HG03045 (cell line): ENCODE measurements around the gene BRD4.

Experiments
- ATAC-seq: cut with Tn5 transposase; IDR thresholded peaks from one replicate; pipeline ENCODE4 v1.9.1; 2021; ENCODE audit warnings: mild to moderate bottlenecking, moderate library complexity; ENCODE audit not compliant: unreplicated experiment

The BRD4 gene

GRCh38 chr19:15237759-15238638 lies 94.3 kb downstream of the BRD4 start:
- no peak for ATAC-seq

DNA sequence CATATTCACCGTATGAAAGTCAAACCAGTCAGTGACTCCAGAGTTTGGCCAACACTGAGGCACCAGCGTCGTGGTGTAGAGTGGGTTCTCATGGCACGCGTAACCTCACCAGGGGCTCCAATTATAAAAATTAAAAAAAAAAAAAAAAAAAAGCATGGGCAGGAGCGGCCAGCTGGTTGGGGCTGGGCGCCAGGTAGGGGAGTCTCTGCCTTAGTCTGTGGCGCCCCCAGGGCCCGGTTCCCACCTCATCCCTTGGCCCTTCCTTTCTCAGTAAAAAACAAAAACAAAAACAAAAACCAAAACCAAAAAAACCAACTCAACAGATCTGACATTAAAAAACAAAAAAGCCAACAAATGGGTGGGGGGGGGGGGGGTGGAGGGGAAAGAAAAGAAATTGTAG lies 95.5 kb downstream of the BRD4 start:
- ATAC-seq, result no peak

DNA sequence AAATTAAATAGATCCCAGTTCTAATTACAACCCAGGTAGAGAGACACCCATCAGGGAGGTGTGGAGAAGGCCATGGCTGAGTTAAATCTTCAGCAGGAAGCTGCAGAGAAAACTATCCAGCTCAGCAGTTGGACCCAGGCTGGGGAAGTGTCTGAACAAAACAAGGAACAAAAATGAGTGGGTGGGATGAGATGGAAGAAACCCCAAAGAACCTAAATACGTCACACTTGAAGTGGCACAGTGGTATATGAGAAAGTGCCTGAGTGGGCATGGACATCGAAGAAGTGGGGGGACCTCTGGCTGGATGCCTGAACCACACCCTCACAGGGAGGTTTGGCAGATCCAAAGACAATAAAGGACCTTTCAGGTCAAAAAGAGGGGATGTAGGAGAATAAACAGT lies 96.6 kb downstream of the BRD4 start:
- ATAC-seq, result no peak

DNA sequence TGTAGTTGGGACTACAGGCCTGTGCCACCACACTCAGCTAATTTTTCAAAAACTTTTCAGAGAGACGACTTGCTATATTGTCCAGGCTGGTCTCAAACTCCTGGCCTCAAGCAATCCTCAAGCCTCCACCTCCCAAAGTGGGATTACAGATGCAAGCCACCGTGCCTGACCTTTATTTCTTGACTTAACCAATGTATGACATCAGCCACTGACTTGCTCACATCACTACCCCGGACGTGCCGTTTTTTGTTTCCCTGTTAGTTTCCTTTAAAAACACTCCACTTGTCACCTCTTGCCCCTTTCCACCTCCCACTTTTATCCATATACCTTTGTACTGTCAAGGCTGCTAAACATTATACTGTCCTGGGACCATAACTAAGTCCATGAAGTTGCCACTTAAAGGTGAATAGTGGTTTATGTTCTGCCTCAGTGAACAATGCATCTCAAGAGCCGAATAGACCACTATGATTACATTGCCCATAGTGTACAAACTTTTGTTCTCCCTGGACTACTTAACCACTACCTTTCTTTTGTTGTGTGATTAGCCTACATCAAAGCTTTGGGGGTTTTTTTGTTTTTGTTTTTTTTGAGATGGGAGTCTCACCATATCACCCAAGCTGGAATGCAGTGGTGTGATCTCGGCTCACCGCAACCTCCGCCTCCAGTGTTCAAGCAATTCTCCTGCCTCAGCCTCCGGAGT lies 97.8 kb downstream of the BRD4 start:
- ATAC-seq, result no peak

- ATAC-seq, result no peak
Measured at GRCh38 chr19:15231271-15231670, 101.1 kb downstream of the BRD4 start.

GRCh38 chr19:15227261-15227660 lies 105.1 kb downstream of the BRD4 start:
- ATAC-seq, result no peak

DNA sequence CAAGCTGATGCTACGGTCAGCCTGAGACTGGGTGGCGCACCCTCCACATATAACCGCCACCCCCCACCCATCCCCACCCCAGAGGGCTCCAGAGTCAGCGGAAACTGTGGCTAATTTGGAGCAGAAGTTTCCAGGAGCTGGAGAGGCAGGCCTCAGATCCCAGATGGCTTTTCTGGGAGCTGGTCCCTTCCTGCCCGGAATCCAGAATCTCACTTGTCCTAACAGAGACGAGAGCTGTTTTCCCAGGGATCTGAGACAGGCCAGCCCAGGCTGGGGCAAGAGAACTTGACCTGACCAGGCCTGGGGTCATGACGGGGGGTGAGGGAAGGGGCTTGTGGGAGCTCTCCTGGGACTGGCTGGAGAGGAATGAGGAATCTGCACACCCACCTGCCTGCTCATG lies 106.6 kb downstream of the BRD4 start:
- ATAC-seq, result no peak

DNA sequence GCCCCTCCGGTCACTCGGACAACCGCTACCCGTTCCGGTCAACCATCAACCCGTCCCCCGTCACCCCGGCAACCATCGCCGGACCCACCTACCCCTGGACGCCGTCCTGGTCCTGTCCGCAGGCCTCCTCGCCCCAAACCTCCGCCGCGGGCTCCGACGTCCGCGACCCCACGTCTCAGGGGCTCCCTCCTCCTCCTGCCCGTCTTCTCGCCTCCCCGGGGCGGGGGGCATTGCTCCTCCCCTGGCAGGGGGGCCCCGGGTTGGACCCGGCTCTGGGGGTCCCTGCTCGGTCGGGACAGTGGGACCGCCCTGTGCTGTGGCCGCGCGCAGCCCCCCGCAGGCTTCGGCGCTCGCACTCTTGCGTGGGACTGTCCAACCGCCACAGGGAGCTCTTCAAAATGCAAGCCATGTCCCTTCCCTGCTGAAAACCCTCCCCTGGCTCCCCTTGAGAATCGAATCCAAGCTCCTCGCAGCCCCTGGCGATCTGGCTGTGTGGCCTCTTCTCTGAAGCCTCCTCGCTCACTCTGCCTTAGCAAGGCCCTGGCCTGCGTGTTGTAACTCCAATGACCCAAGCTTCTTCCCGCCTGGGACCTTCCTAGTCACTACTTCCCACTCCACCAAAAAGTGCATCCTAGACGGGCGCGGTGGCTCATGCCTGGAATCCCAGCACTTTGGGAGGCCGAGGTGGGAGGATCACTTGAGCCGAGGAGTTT lies 108.5 kb downstream of the BRD4 start:
- ATAC-seq, result no peak

GRCh38 chr19:15222738-15223648 lies 109.3 kb downstream of the BRD4 start:
- ATAC-seq, result peak; percentile 83

DNA sequence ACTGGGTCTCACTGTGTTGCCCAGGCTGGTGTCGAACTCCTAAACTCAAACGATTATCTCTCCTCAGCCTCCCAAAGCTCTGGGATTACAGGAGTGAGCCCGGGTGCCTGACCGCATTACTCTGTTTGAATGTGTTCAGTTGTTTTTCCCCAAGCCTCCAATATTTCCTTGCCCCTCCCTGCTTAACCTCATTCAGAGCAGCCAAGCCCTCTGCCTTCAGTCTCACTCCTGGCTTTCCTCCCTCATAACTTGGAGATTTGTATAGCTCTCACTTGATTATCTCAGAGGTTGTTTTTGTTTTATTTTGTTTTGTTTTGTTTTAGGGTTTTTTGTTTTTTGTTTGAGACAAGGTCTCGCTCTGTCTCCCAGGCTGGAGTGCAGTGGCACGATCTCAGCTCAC lies 111.5 kb downstream of the BRD4 start:
- no peak for ATAC-seq

DNA sequence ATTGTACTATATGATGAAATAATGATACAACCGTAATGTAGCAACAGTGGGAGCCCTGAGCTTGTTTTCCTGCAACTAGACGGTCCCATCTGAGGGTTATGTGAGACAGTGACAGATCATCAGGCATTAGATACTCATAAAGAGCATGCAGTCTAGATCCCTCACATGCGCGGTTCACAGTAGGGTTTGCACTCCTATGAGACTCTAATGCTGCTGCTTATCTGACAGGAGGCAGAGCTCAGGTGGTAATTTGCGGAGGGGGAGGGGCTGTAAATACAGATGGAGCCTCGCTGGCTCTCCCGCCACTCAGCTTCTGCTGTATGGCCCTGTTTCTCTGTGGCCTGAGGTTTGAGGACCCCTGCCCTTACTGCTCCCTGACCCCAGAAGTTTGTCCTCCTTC lies 113.8 kb downstream of the BRD4 start:
- no peak for ATAC-seq

DNA sequence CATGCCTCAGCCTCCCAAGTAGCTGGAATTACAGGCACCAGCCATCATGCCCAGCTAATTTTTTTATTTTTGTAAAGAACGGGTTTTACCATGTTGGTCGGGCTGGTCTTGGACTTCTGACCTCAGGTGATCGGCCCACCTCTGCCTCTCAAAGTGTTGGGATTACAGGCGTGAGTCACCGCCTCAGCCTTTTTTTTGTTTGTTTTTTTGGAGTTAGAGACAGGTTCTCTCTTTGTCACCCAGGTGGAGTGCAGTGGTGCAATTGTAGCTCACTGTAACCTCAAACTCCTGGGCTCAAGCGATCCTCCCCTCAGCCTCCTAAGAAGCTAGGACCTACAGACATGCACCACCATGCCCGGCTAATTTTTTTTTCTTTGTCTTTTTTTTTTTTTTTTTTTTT lies 116.0 kb downstream of the BRD4 start:
- no peak for ATAC-seq

DNA sequence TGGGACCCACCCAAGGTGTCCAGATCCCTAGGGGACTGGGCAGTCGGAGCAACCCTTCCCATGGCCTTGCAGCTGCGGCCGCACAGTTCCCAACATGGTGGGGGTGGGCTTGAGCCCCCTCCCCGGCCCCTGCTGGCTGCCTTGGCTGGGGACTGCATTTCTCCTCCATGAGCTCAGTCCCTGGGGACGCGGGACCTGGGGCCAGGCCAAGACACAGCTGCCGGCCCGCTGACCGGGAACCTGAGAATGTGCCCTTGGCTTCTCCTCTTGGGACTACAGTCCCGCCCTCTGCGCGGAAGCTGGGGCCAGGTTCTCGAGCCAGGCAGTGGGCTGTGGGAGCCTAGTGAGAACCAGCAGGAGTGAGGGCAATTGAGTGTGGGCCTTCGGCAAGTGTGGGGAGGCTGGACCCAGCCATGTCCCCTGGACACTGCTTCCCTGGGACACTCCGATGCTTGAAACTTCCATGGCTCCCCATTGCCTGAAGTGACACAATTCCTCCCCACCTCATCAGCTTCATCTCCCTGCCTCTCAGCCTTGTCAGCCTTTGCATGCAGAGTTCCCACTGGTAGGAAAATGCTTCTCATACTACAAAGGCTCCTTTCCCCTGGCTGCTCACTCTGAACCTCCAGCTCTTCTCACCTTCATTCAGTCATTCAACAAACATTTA lies 118.5 kb downstream of the BRD4 start:
- no peak for ATAC-seq

GRCh38 chr19:15212711-15213110 lies 119.6 kb downstream of the BRD4 start:
- no peak for ATAC-seq

- no peak for ATAC-seq
Measured at GRCh38 chr19:15210323-15210781, 122.0 kb downstream of the BRD4 start.

DNA sequence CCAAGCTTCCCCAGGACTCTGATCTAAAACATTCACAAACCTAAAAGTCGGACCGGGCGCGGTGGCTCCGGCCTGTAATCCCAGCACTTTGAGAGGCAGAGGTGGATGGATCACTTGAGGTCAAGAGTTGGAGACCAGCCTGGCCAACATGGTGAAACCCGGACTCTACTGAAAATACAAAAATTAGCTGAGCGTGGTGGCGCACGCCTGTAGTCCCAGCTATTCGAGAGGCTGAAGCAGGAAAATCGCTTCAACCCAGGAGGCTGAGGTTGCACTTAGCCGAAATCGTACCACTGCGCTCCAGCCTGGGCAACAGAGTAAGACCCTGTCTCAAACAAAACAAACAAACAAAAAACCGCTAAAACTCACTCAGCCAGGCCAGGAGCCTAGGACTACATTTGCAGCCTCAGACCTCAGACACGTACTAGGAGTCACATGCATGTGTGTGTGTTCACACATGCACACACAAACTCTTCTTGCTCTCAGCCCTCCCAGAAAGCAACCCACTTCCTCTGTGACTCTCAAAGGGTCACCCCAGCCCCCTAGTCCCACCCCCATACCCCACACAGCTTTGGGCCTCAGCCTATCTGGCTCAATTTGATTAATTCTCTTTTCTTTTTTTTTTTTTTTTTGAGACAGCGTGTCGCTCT lies 130.8 kb downstream of the BRD4 start:
- ATAC-seq, result no peak

- no peak for ATAC-seq
Measured at GRCh38 chr19:15200553-15201364, 131.6 kb downstream of the BRD4 start, which contains the start of gene NOTCH3. Gene NOTCH3, minus strand, starts transcription at chr19:15200995. Its CDS starts 90 bp downstream, at chr19:15200905.
